ENCODE results near the gene GASK1A. TPM values are rescaled to one million over a fixed set of nuclear protein-coding genes. Genes with fewer than 3 reads are reported as not detected.

GASK1A gene
- total RNA-seq: 0.97 and 1.3 TPM in 2 replicates

GRCh38 chr3:42979044-42979972 is at the start of gene GASK1A:
Gene GASK1A (plus strand): TSS chr3:42979311. CDS start chr3:42979643, 332 bp downstream.

GRCh38 chr3:43105596-43106292 is 126.6 kb downstream of the GASK1A start, which contains the start of gene POMGNT2:
Gene POMGNT2 (minus strand): TSS chr3:43106079. CDS start chr3:43081431, 24,648 bp downstream.

Other genes with a start within 250 kb of the GASK1A start
- gene CCDC13, start 206.1 kb upstream of the GASK1A start, total RNA-seq: 0.16 and 0.49 TPM in 2 replicates
- gene HIGD1A, start 174.8 kb upstream of the GASK1A start, total RNA-seq: 63.3 and 83.2 TPM in 2 replicates
- gene ACKR2, start 169.9 kb upstream of the GASK1A start, total RNA-seq: not detected in 2 replicates
- gene CYP8B1, start 103.4 kb upstream of the GASK1A start, total RNA-seq: not detected in 2 replicates
- gene ZNF662, start 73.2 kb upstream of the GASK1A start, total RNA-seq: 4.3 and 6.7 TPM in 2 replicates
- gene POMGNT2, start 126.8 kb downstream of the GASK1A start, total RNA-seq: 9.5 and 9.9 TPM in 2 replicates